Parathyroid adenoma (tissue), 2 donors: ENCODE data around the gene MAGEF1.

Source experiments
- H2AFZ ChIP-seq: fragments of 300-600 bp; sonication (generic); one replicate; pipeline ENCODE4 v1.7.0; 2017; ENCODE audit warnings: antibody characterized with exemption, mild to moderate bottlenecking
- H3K27ac ChIP-seq: fragments of 300-600 bp; sonication (generic); one replicate; pipeline ENCODE4 v1.7.0; 2017
- H3K27me3 ChIP-seq: fragments of 300-600 bp; sonication (generic); one replicate; pipeline ENCODE4 v1.7.0; 2017; ENCODE audit warnings: low read length; ENCODE audit not compliant: control insufficient read depth, insufficient read depth
- H3K36me3 ChIP-seq: fragments of 300-600 bp; sonication (generic); one replicate; pipeline ENCODE4 v1.7.0; 2017; ENCODE audit warnings: low read length; ENCODE audit not compliant: control insufficient read depth, insufficient read depth
- H3K4me1 ChIP-seq: fragments of 300-600 bp; sonication (generic); one replicate; pipeline ENCODE4 v1.7.0; 2017; ENCODE audit warnings: control low read depth
- H3K4me2 ChIP-seq: fragments of 300-600 bp; sonication (generic); one replicate; pipeline ENCODE4 v1.7.0; 2017; ENCODE audit warnings: low read length
- H3K4me3 ChIP-seq: fragments of 300-600 bp; sonication (generic); one replicate; pipeline ENCODE4 v1.7.0; 2017; ENCODE audit warnings: low read depth, low read length
- H3K79me2 ChIP-seq: fragments of 300-600 bp; sonication (generic); one replicate; pipeline ENCODE4 v1.7.0; 2017; ENCODE audit warnings: control low read depth
- H3K9ac ChIP-seq: fragments of 300-600 bp; sonication (generic); one replicate; pipeline ENCODE4 v1.7.0; 2017; ENCODE audit warnings: mild to moderate bottlenecking
- H3K9me3 ChIP-seq: fragments of 300-600 bp; sonication (generic); one replicate; pipeline ENCODE4 v1.7.0; 2017; ENCODE audit warnings: low read length; ENCODE audit not compliant: control insufficient read depth
- TF ChIP-seq, protein P1 (sequence below): fragments of 300-600 bp; sonication (generic); IDR thresholded peaks from one replicate; pipeline ENCODE4 v1.7.0; 2017; ENCODE audit warnings: antibody characterized with exemption, mild to moderate bottlenecking
- donor health status: primary hyperparathyroidism.

The MAGEF1 gene

GRCh38 chr3:184693011-184693975 lies 18.6 kb downstream of the MAGEF1 start:
- TF ChIP-seq, protein P1, sequence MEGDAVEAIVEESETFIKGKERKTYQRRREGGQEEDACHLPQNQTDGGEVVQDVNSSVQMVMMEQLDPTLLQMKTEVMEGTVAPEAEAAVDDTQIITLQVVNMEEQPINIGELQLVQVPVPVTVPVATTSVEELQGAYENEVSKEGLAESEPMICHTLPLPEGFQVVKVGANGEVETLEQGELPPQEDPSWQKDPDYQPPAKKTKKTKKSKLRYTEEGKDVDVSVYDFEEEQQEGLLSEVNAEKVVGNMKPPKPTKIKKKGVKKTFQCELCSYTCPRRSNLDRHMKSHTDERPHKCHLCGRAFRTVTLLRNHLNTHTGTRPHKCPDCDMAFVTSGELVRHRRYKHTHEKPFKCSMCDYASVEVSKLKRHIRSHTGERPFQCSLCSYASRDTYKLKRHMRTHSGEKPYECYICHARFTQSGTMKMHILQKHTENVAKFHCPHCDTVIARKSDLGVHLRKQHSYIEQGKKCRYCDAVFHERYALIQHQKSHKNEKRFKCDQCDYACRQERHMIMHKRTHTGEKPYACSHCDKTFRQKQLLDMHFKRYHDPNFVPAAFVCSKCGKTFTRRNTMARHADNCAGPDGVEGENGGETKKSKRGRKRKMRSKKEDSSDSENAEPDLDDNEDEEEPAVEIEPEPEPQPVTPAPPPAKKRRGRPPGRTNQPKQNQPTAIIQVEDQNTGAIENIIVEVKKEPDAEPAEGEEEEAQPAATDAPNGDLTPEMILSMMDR, result no peak
- Histone ChIP-seq H3K9ac (no peak overlapping the region), H3K79me2 (no peaks in the 10 kb centered on the region), H3K4me3 (no peak overlapping the region), H3K4me2 (no peak overlapping the region), H3K9me3 (no peaks in the 10 kb centered on the region), H3K36me3 (no peaks in the 10 kb centered on the region), H2AFZ (no peak overlapping the region), H3K4me1 (no peaks in the 10 kb centered on the region), H3K27ac (no peak overlapping the region), H3K27me3 (no peaks in the 10 kb centered on the region)

- no peak overlapping the region for H3K9ac ChIP-seq
- no peaks in the 10 kb centered on the region for H3K79me2 ChIP-seq
- no peak overlapping the region for H2AFZ ChIP-seq
- TF ChIP-seq, protein P1, result no peak
- no peaks in the 10 kb centered on the region for H3K27me3 ChIP-seq
- H3K36me3 ChIP-seq, result no peaks in the 10 kb centered on the region
- no peaks in the 10 kb centered on the region for H3K4me1 ChIP-seq
- H3K9me3 ChIP-seq, result no peaks in the 10 kb centered on the region
- H3K27ac ChIP-seq, result no peak overlapping the region
- no peak overlapping the region for H3K4me3 ChIP-seq
- no peak overlapping the region for H3K4me2 ChIP-seq
Measured at GRCh38 chr3:184691397-184692231, 20.2 kb downstream of the MAGEF1 start.

GRCh38 chr3:184690192-184690883 lies 21.5 kb downstream of the MAGEF1 start:
- Histone ChIP-seq H3K27ac (no peak overlapping the region), H3K36me3 (no peaks in the 10 kb centered on the region), H3K4me3 (no peak overlapping the region), H3K4me2 (no peak overlapping the region), H3K79me2 (no peaks in the 10 kb centered on the region), H3K4me1 (no peaks in the 10 kb centered on the region), H3K27me3 (no peaks in the 10 kb centered on the region), H3K9me3 (no peaks in the 10 kb centered on the region), H2AFZ (no peak overlapping the region), H3K9ac (no peak overlapping the region)
- TF ChIP-seq, protein P1, result no peak

- Histone ChIP-seq H3K79me2 (no peaks in the 10 kb centered on the region), H3K4me2 (no peak overlapping the region), H2AFZ (no peak overlapping the region), H3K27me3 (no peaks in the 10 kb centered on the region), H3K9me3 (no peaks in the 10 kb centered on the region), H3K4me3 (no peak overlapping the region), H3K27ac (no peak overlapping the region), H3K4me1 (no peaks in the 10 kb centered on the region), H3K36me3 (no peaks in the 10 kb centered on the region), H3K9ac (no peak overlapping the region)
- TF ChIP-seq, protein P1, result no peak
Measured at GRCh38 chr3:184688882-184689271, 23.0 kb downstream of the MAGEF1 start.
